Measurements from ENCODE around the gene POLN.

Gene POLN

GRCh38 chr4:2141762-2142451 is 100.0 kb downstream of the POLN start:
- H3K4me3 ChIP-seq (ENCODE audit: low read depth, low read length): no peak overlapping the region
- DNase-seq (ENCODE audit: low read depth, low spot score): no peak
- no peak for TF ChIP-seq CTCF (IDR thresholded peaks at IDR 0.05; ENCODE audit: insufficient read depth, low read length, missing control alignments)
- ChIA-PET CTCF (interaction anchor here (1.0 kb wide), 1 partner anchor 30 kb away, joined by 3 read pairs; no protein-coding TSS in a partner anchor), POLR2A (no interaction called here)

- DNase-seq (ENCODE audit: low read depth, low spot score): no peak
- CTCF ChIA-PET: interaction anchor here (1.0 kb wide), 1 partner anchor 31 kb away, joined by 3 read pairs; no protein-coding TSS in a partner anchor
- no peak for TF ChIP-seq CTCF (IDR thresholded peaks at IDR 0.05; ENCODE audit: insufficient read depth, low read length, missing control alignments)
- no peak overlapping the region for H3K4me3 ChIP-seq (ENCODE audit: low read depth, low read length)
- POLR2A ChIA-PET: no interaction called here
These were observed 100.7 kb downstream of the POLN start for GRCh38 chr4:2141022-2141761.

- DNase-seq (ENCODE audit: low read depth, low spot score): no peak
- ChIA-PET CTCF (no interaction called here), POLR2A (no interaction called here)
- no peak overlapping the region for H3K4me3 ChIP-seq (ENCODE audit: low read depth, low read length)
- TF ChIP-seq CTCF (IDR thresholded peaks at IDR 0.05; ENCODE audit: insufficient read depth, low read length, missing control alignments): no peak
These were observed 102.9 kb downstream of the POLN start for GRCh38 chr4:2138846-2139500.

GRCh38 chr4:2136726-2137125 is 105.2 kb downstream of the POLN start:
- TF ChIP-seq CTCF (IDR thresholded peaks at IDR 0.05; ENCODE audit: insufficient read depth, low read length, missing control alignments): no peak
- CTCF ChIA-PET: interaction anchor here (0.9 kb wide), 1 partner anchor 10 kb away, joined by 4 read pairs; no protein-coding TSS in a partner anchor
- no peak for DNase-seq (ENCODE audit: low read depth, low spot score)
- POLR2A ChIA-PET: no interaction called here
- no peak overlapping the region for H3K4me3 ChIP-seq (ENCODE audit: low read depth, low read length)

GRCh38 chr4:2135083-2135482 is 106.8 kb downstream of the POLN start:
- ChIA-PET POLR2A (no interaction called here), CTCF (no interaction called here)
- no peak for DNase-seq (ENCODE audit: low read depth, low spot score)
- TF ChIP-seq CTCF (IDR thresholded peaks at IDR 0.05; ENCODE audit: insufficient read depth, low read length, missing control alignments): no peak
- no peak overlapping the region for H3K4me3 ChIP-seq (ENCODE audit: low read depth, low read length)

- no peak for DNase-seq (ENCODE audit: low read depth, low spot score)
- TF ChIP-seq CTCF (IDR thresholded peaks at IDR 0.05; ENCODE audit: insufficient read depth, low read length, missing control alignments): no peak
- POLR2A ChIA-PET: no interaction called here
- no peak overlapping the region for H3K4me3 ChIP-seq (ENCODE audit: low read depth, low read length)
- CTCF ChIA-PET: no interaction called here
These were observed 109.5 kb downstream of the POLN start for GRCh38 chr4:2132438-2132837.

Measured in AG04449 (cell line).